Activated effector memory CD4-positive, alpha-beta T cell treated with Interleukin-2 at 50 U/mL for 16 hours (primary cell): Measurements from ENCODE around the gene CPT1B.

Source experiments
- DNase-seq: peaks from one replicate; pipeline ENCODE4 v3.0.0-alpha.2; 2020

Gene CPT1B

GRCh38 chr22:50584106-50585096 is 6.2 kb upstream of the CPT1B start:
- no peak for DNase-seq

GRCh38 chr22:50583294-50583861 is 5.2 kb upstream of the CPT1B start:
- DNase-seq = no peak

GRCh38 chr22:50582493-50583293 is 4.5 kb upstream of the CPT1B start, which contains the start of gene CHKB:
CHKB (minus strand) TSS chr22:50582849; CDS start chr22:50582781, 68 bp downstream.
- peak; percentile 97 for DNase-seq

- DNase-seq = no peak
Measured at GRCh38 chr22:50581950-50582492, 3.8 kb upstream of the CPT1B start.

GRCh38 chr22:50581031-50581949 is 3.1 kb upstream of the CPT1B start:
- DNase-seq = no peak

GRCh38 chr22:50579752-50580151 is 1.5 kb upstream of the CPT1B start:
- DNase-seq = no peak

- no peak for DNase-seq
Measured at GRCh38 chr22:50578776-50579310, 616 bp upstream of the CPT1B start.

- DNase-seq = no peak
Measured at GRCh38 chr22:50577697-50577986, 585 bp downstream of the CPT1B start.

GRCh38 chr22:50576806-50577696 is 1.2 kb downstream of the CPT1B start:
- no peak for DNase-seq

- DNase-seq = no peak
Measured at GRCh38 chr22:50576070-50576469, 2.2 kb downstream of the CPT1B start.

- no peak for DNase-seq
Measured at GRCh38 chr22:50575426-50575941, 2.7 kb downstream of the CPT1B start.

GRCh38 chr22:50574383-50574755 is 3.9 kb downstream of the CPT1B start:
- DNase-seq = no peak

- no peak for DNase-seq
Measured at GRCh38 chr22:50573491-50574382, 4.5 kb downstream of the CPT1B start.

GRCh38 chr22:50572965-50573364 is 5.3 kb downstream of the CPT1B start:
- DNase-seq = no peak

- no peak for DNase-seq
Measured at GRCh38 chr22:50571264-50572175, 6.7 kb downstream of the CPT1B start.

- DNase-seq = no peak
Measured at GRCh38 chr22:50570861-50571260, 7.4 kb downstream of the CPT1B start.

- DNase-seq = no peak
Measured at GRCh38 chr22:50569896-50570535, 8.2 kb downstream of the CPT1B start.

- DNase-seq = no peak
Measured at GRCh38 chr22:50569041-50569459, 9.2 kb downstream of the CPT1B start.
